Vagina (tissue), 2 donors: Measurements from ENCODE around the gene RASA3. TPM values are rescaled to one million over a fixed set of nuclear protein-coding genes. Genes with fewer than 3 reads are reported as not detected.
A peak's percentile ranks its signal among the peaks of the same experiment; 100 is the strongest.
"Not testable (repeated sequence)": the region's sequence is repeated elsewhere in the genome, so short reads cannot be mapped to it uniquely, and the experiment has no call there.

ENCODE experiments used
- DNase-seq, 2 donors: peaks; one replicate each; pipeline ENCODE4 v3.0.0-alpha.2; 2017; ENCODE audit errors: extremely low spot score in 2 of 2
- H3K27ac ChIP-seq: fragments of 200-600 bp; sonication (generic); one replicate; pipeline ENCODE4 v1.5.1; 2019
- H3K27me3 ChIP-seq: fragments of 200-600 bp; sonication (generic); one replicate; pipeline ENCODE4 v1.5.1; 2019
- H3K36me3 ChIP-seq, 2 donors: fragments of 200-600 bp; sonication (generic); one replicate each; pipeline ENCODE4 v1.5.1; 2017 to 2019
- H3K4me1 ChIP-seq: fragments of 200-600 bp; sonication (generic); one replicate; pipeline ENCODE4 v1.5.1; 2019
- H3K4me3 ChIP-seq, 2 donors: fragments of 200-600 bp; sonication (generic); 1 replicate in 1 of 2; 2 replicates in 1 of 2; pipeline ENCODE4 v1.5.1; 2016 to 2019
- H3K9me3 ChIP-seq: fragments of 200-600 bp; sonication (generic); one replicate; pipeline ENCODE4 v1.5.1; 2019
- POLR2A ChIP-seq, 2 donors: fragments of 450-650 bp; IDR thresholded peaks; one replicate each; pipeline ENCODE4 v1.6.1; 2017; ENCODE audit warnings: antibody characterized with exemption in 2 of 2, mild to moderate bottlenecking in 2 of 2, moderate library complexity in 2 of 2
- POLR2AphosphoS5 ChIP-seq, 2 donors: sonication (generic); formaldehyde crosslinking; IDR thresholded peaks; one replicate each; pipeline ENCODE4 v1.9.0; 2017; ENCODE audit warnings: antibody characterized with exemption in 2 of 2, mild to moderate bottlenecking in 2 of 2, low read depth in 1 of 2; ENCODE audit not compliant: insufficient read depth in 1 of 2
- intact Hi-C: fragments of 100-400 bp; cut with DNase I; formaldehyde crosslinking; loops from one replicate; pipeline ENCODE4 v1.15.1; 2023
- total RNA-seq: library from RNA; depleted of rRNA; stranded (reverse); fragments of >200 nt; gene quantifications from one replicate; pipeline ENCODE4 v1.2.3, GENCODE V29; 2016
- TF ChIP-seq, protein P1 (sequence below), 3 experiments: fragments of 450-650 bp in 2 of 3; fragments of 200-600 bp in 1 of 3; sonication (generic) in 1 of 3; IDR thresholded peaks; one replicate each; pipeline ENCODE4 v1.5.1; 2017 to 2019; ENCODE audit warnings: antibody characterized with exemption in 3 of 3, mild to moderate bottlenecking in 2 of 3, moderate library complexity in 2 of 3

RASA3 gene
- total RNA-seq, 1 donor from 2014 or later, result 19.6 TPM

DNA sequence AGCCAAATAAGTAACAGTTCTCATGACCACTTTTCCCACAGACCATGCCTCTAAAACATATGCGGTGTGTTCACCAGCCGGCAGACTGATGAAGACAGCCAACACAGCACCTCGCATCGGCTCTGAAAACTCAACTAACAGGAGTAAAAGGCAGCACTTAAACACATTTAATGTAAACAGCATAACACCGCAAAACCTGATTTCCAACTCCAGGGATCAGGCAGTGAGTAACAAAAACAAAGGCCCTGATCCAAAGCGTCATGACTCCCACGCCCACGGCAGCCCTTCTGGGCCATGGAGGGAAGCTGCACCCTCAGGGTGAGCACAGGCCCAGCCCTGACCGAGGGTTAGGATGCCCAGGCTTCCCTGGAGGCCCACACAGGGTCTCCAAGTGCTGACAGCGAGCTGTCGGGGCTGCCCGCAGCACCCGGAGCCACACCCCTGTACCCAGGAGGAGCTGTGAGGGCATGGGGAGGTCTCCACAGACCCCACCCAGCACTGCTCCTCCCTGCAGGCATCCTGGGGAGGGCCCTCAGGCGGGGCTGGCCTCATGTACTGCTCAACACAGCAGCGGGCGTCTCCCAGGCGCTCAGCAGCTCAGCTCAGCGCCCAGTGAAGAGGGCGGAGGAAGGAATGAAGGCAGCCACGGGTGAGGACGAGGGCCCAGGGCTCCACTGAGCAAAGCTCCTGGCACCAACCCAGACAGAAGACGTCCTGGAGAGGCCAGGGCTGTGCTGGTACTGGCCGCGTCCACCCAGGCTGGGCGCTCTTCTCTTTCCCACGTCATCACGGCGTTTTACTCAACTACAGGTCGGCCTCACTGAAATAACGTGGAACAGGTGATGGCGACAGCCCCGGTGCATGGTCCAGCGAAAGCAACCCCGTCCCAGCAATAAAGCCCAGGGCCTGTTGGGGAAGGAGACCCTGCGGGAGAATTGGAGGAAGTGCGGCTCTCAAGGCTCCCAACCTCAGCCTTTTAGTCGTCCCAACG, 53.7 kb downstream of the RASA3 start:
- Histone ChIP-seq H3K27me3 (no peaks in the 10 kb centered on the region), H3K4me1 (peaks cover 34% of the 10 kb centered on the region), H3K36me3 (no peaks in the 10 kb centered on the region), H3K9me3 (no peaks in the 10 kb centered on the region), H3K4me3 (peak overlapping the region in 1 of 2 donors; percentile 21), H3K27ac (peak overlapping the region; percentile 81)
- intact Hi-C loops, result no loop called here
- DNase-seq, result no peak
- TF ChIP-seq, protein P1, sequence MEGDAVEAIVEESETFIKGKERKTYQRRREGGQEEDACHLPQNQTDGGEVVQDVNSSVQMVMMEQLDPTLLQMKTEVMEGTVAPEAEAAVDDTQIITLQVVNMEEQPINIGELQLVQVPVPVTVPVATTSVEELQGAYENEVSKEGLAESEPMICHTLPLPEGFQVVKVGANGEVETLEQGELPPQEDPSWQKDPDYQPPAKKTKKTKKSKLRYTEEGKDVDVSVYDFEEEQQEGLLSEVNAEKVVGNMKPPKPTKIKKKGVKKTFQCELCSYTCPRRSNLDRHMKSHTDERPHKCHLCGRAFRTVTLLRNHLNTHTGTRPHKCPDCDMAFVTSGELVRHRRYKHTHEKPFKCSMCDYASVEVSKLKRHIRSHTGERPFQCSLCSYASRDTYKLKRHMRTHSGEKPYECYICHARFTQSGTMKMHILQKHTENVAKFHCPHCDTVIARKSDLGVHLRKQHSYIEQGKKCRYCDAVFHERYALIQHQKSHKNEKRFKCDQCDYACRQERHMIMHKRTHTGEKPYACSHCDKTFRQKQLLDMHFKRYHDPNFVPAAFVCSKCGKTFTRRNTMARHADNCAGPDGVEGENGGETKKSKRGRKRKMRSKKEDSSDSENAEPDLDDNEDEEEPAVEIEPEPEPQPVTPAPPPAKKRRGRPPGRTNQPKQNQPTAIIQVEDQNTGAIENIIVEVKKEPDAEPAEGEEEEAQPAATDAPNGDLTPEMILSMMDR (IDR thresholded peaks at IDR 0.05), result no peak
- TF ChIP-seq POLR2A (IDR thresholded peaks at IDR 0.05) (no peak), POLR2AphosphoS5 (IDR thresholded peaks at IDR 0.05; ENCODE audit: insufficient read depth in 1 of 2, low read depth in 1 of 2) (peak; percentile 55 to 71)

DNA sequence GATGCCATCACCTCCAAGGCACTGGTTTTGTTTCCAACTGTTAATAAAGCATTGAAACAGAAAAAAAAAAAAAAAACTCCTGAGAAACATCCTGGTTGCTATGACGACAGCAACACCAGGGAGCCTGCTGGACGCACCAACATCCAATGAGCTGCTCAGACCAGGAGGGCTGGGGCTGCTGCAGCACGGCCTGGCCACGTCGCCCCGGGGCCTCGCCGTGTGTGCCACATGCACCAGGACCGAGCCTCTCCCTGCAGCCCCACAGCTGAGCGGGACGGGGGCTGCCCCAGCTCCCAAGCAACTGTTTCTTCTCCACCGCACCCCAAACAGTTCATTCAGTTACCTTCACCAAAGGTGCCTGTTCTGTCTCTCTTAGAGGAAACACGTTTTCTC, 54.5 kb downstream of the RASA3 start:
- TF ChIP-seq, protein P1 (IDR thresholded peaks at IDR 0.05), result no peak
- TF ChIP-seq POLR2AphosphoS5 (IDR thresholded peaks at IDR 0.05; ENCODE audit: insufficient read depth in 1 of 2, low read depth in 1 of 2) (no peak), POLR2A (IDR thresholded peaks at IDR 0.05) (no peak)
- Histone ChIP-seq H3K27ac (peak overlapping the region; percentile 81), H3K4me3 (no peak overlapping the region), H3K4me1 (peaks cover 34% of the 10 kb centered on the region), H3K9me3 (no peaks in the 10 kb centered on the region), H3K27me3 (no peaks in the 10 kb centered on the region), H3K36me3 (no peaks in the 10 kb centered on the region)
- intact Hi-C loops, result no loop called here
- no peak for DNase-seq

DNA sequence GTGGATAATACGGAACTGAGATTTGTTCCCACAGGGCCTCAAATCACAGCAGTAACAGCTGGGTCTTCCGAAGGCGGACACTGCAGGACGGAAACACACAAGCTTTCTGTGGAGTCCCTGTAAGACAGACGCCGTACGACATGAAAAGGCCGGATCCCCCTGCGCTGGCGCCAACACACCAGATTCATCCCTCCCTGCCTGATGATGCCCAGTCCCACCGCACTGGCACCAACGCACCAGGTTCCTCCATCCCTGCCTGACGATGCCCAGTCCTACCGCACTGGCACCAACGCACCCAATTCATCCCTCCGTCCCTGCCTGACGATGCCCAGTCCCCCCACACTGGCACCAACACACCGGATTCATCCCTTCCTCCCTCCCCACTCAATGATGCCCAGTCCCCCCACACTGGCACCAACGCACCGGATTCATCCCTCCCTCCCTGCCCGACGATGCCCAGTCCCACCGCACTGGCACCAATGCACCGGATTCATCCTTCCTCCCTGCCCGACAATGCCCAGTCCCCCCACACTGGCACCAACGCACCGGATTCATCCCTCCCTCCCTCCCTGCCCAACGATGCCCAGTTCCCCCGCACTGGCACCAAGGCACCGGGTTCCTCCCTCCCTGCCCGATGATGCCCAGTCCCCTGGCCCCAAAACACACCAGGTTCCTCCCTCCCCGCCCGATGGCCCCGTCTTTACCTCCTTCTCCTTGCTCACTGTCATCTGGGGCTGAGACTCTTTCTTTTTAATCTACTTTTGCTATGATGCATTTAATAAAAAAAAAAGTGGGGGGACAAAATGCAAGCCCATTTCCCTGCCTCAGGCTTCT, 55.1 kb downstream of the RASA3 start:
- TF ChIP-seq, protein P1 (IDR thresholded peaks at IDR 0.05), result no peak
- TF ChIP-seq POLR2A (IDR thresholded peaks at IDR 0.05), result no peak
- no peak for TF ChIP-seq POLR2AphosphoS5 (IDR thresholded peaks at IDR 0.05; ENCODE audit: insufficient read depth in 1 of 2, low read depth in 1 of 2)
- no peaks in the 10 kb centered on the region for H3K27me3 ChIP-seq
- H3K4me3 ChIP-seq, result no peak overlapping the region
- no peaks in the 10 kb centered on the region for H3K9me3 ChIP-seq
- intact Hi-C loops, result no loop called here
- peaks cover 34% of the 10 kb centered on the region for H3K4me1 ChIP-seq
- no peak for DNase-seq
- peak overlapping the region; percentile 81 for H3K27ac ChIP-seq
- H3K36me3 ChIP-seq, result no peaks in the 10 kb centered on the region

DNA sequence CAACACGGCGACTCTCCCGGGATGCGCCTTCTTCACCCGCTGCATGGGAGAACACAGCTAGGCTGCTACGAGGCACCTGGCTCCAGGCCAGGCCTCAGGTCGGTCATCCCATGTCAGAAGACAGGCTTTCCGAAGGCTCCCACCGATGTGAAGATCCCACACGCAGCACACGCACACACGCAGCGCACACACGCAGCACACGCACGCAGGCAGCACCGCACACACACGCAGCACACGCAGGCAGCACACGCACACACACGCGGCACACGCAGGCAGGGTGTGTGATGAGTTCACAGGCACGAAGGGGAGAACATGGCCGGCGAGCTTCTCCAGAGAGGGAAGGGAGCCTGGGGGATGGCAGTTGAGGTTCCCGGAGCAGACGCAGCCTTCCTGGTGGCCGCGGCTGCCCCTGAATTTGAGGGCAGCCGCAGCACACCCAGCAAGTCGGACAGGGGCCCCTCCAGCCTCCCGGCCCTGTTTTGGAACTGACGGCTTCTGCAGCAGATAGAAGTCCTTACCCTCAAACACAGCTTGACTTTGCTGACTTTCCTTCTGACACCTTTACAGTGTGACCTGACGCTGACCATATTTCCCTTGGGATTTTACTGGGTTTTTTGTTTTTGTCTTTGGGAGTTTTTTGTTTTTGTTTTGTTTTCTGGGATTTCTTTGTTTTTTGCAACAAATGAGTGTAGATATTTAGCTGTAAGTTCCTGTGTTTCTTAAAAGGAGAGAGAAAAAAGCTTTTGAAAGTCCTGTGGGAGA, 55.9 kb downstream of the RASA3 start:
- Histone ChIP-seq H3K4me1 (peaks cover 34% of the 10 kb centered on the region), H3K4me3 (no peak overlapping the region), H3K9me3 (no peaks in the 10 kb centered on the region), H3K36me3 (no peaks in the 10 kb centered on the region), H3K27me3 (no peaks in the 10 kb centered on the region), H3K27ac (peak overlapping the region; percentile 81)
- TF ChIP-seq POLR2A (IDR thresholded peaks at IDR 0.05) (no peak), POLR2AphosphoS5 (IDR thresholded peaks at IDR 0.05; ENCODE audit: insufficient read depth in 1 of 2, low read depth in 1 of 2) (no peak)
- TF ChIP-seq, protein P1 (IDR thresholded peaks at IDR 0.05), result no peak
- no peak for DNase-seq
- intact Hi-C loops, result no loop called here

DNA sequence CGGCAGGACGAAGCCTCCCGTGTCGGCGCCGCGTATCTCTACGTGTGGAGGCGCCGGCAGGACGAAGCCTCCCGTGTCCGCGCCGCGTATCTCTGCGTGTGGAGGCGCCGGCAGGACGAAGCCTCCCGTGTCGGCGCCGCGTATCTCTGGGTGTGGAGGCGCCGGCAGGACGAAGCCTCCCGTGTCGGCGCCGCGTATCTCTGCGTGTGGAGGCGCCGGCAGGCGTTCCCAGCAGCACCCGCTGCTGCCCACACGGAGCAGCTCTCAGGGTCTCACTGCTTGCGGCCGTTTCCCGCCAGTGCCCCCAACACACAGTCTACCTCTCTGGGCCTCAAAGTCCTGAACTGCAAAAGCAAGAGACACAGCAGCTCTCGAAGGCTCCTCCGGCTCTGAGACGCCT, 56.6 kb downstream of the RASA3 start:
- H3K4me3 ChIP-seq, DNase-seq, H3K9me3 ChIP-seq, H3K27me3 ChIP-seq, intact Hi-C loops, H3K27ac ChIP-seq, H3K36me3 ChIP-seq: not testable (repeated sequence)
- peaks cover 34% of the 10 kb centered on the region for H3K4me1 ChIP-seq
